ENCODE data around the gene COG5.

Gene COG5

GRCh38 chr7:107180378-107180777 lies 383.3 kb downstream of the COG5 start (continued):
- TF ChIP-seq ZSCAN23 (tag by site-specific recombination; IDR thresholded peaks at IDR 0.05) (no peak), ZNF132 (tag by site-specific recombination; IDR thresholded peaks at IDR 0.05; ENCODE audit: borderline replicate concordance) (no peak), PATZ1 (tag by site-specific recombination; IDR thresholded peaks at IDR 0.05) (peak; percentile 61; the same call in 1 of the 2 replicates), ATF2 (tag by site-specific recombination; IDR thresholded peaks at IDR 0.05; ENCODE audit: low read depth) (no peak), ZNF211 (tag by site-specific recombination; IDR thresholded peaks at IDR 0.05; ENCODE audit: low read depth) (no peak), YY1 (tag by site-specific recombination; IDR thresholded peaks at IDR 0.05) (no peak), ZSCAN16 (tag by site-specific recombination; IDR thresholded peaks at IDR 0.05) (no peak), ZNF585B (tag by site-specific recombination; IDR thresholded peaks at IDR 0.05) (no peak), ZEB2 (tag by site-specific recombination; IDR thresholded peaks at IDR 0.05) (0 out of 2 replicates have a peak, but pooled peaks have one; percentile 16), ZBTB10 (tag by site-specific recombination; IDR thresholded peaks at IDR 0.05) (no peak), ZNF629 (tag by site-specific recombination; IDR thresholded peaks at IDR 0.05) (no peak; the same call in 1 of the 2 replicates), HOXD13 (CRISPR knock-in tag; IDR thresholded peaks at IDR 0.05; ENCODE audit: borderline replicate concordance) (no peak), ZNF311 (tag by site-specific recombination; IDR thresholded peaks at IDR 0.05; ENCODE audit: borderline replicate concordance) (no peak), TSHZ1 (tag by site-specific recombination; IDR thresholded peaks at IDR 0.05; ENCODE audit: borderline replicate concordance) (no peak), KLF1 (tag by site-specific recombination; IDR thresholded peaks at IDR 0.05) (no peak), ZSCAN4 (tag by site-specific recombination; IDR thresholded peaks at IDR 0.05) (no peak), TCF7L2 (IDR thresholded peaks at IDR 0.05; ENCODE audit: borderline replicate concordance, low read depth, low read length) (no peak), REST (tag by site-specific recombination; IDR thresholded peaks at IDR 0.05) (no peak), BCL11B (tag by site-specific recombination; IDR thresholded peaks at IDR 0.05; ENCODE audit: low read depth) (no peak), ZNF623 (tag by site-specific recombination; IDR thresholded peaks at IDR 0.05) (no peak), PRDM1 (tag by site-specific recombination; IDR thresholded peaks at IDR 0.05) (no peak)
- TF ChIP-seq, protein P1, sequence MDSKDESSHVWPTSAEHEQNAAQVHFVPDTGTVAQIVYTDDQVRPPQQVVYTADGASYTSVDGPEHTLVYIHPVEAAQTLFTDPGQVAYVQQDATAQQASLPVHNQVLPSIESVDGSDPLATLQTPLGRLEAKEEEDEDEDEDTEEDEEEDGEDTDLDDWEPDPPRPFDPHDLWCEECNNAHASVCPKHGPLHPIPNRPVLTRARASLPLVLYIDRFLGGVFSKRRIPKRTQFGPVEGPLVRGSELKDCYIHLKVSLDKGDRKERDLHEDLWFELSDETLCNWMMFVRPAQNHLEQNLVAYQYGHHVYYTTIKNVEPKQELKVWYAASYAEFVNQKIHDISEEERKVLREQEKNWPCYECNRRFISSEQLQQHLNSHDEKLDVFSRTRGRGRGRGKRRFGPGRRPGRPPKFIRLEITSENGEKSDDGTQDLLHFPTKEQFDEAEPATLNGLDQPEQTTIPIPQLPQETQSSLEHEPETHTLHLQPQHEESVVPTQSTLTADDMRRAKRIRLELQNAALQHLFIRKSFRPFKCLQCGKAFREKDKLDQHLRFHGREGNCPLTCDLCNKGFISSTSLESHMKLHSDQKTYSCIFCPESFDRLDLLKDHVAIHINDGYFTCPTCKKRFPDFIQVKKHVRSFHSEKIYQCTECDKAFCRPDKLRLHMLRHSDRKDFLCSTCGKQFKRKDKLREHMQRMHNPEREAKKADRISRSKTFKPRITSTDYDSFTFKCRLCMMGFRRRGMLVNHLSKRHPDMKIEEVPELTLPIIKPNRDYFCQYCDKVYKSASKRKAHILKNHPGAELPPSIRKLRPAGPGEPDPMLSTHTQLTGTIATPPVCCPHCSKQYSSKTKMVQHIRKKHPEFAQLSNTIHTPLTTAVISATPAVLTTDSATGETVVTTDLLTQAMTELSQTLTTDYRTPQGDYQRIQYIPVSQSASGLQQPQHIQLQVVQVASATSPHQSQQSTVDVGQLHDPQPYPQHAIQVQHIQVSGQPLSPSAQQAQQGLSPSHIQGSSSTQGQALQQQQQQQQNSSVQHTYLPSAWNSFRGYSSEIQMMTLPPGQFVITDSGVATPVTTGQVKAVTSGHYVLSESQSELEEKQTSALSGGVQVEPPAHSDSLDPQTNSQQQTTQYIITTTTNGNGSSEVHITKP (tag by site-specific recombination; IDR thresholded peaks at IDR 0.05): peak; percentile 53; the same call in 1 of the 2 replicates

Data from HEK293 (cell line).